ENCODE measurements around the gene UBXN11.

DNA sequence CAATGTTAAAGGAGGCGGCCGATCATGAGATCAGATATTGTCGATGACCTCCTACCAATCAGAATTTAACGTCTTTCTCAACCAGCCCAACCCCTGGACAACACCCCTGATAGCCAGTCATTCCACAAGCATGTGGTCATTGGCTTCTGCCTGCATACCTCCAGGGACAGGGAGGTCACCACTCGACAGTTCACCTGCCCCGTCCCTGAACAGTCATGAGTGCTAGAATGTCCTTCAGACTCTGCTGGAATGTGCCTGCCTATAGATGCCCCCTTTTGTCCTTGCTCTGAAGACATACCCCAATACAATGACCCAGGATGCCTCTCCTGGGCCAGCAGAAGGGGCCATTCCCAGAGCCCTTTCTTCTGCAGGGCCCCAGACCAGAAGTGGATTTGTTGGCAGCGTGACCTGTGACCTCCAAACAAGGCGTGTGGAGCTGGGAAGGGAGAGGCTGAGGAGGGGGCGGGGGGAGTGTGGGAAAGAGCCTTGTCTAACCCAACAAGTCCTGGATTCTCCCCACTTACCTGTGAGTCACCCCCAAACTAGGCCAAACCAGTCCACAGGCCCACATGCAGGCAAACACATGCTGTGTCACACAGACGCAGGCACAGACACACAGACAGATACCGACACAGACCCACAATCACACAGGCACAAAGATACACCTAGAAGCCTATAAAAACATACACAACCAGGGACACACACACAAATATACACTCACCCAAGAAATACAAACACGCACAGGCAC, 45.3 kb upstream of the UBXN11 start:
- TF ChIP-seq, protein P1, sequence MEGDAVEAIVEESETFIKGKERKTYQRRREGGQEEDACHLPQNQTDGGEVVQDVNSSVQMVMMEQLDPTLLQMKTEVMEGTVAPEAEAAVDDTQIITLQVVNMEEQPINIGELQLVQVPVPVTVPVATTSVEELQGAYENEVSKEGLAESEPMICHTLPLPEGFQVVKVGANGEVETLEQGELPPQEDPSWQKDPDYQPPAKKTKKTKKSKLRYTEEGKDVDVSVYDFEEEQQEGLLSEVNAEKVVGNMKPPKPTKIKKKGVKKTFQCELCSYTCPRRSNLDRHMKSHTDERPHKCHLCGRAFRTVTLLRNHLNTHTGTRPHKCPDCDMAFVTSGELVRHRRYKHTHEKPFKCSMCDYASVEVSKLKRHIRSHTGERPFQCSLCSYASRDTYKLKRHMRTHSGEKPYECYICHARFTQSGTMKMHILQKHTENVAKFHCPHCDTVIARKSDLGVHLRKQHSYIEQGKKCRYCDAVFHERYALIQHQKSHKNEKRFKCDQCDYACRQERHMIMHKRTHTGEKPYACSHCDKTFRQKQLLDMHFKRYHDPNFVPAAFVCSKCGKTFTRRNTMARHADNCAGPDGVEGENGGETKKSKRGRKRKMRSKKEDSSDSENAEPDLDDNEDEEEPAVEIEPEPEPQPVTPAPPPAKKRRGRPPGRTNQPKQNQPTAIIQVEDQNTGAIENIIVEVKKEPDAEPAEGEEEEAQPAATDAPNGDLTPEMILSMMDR (IDR thresholded peaks at IDR 0.05), result no peak
- no peak for TF ChIP-seq POLR2AphosphoS5 (IDR thresholded peaks at IDR 0.05)
